Measurements from ENCODE around the gene HJV.

HJV gene

GRCh38 chr1:145977486-145978470 is 43.8 kb downstream of the HJV start:
- TF ChIP-seq FOXP2 (optimal IDR thresholded peaks at IDR 0.05; ENCODE audit: borderline replicate concordance, extremely low read depth, extremely low read length, insufficient read depth) (no peak), TAF1 (IDR thresholded peaks at IDR 0.05; ENCODE audit: borderline replicate concordance, insufficient read depth, low read length) (no peak), SIN3A (IDR thresholded peaks at IDR 0.05; ENCODE audit: borderline replicate concordance, insufficient read depth, low read length) (no peak), POLR2AphosphoS5 (IDR thresholded peaks at IDR 0.05; ENCODE audit: low read depth, low read length) (no peak), REST (IDR thresholded peaks at IDR 0.05; ENCODE audit: insufficient read depth in 1 of 2, low read depth in 2 of 2, low read length in 2 of 2) (no peak)

- TF ChIP-seq FOXP2 (optimal IDR thresholded peaks at IDR 0.05; ENCODE audit: borderline replicate concordance, extremely low read depth, extremely low read length, insufficient read depth) (no peak), SIN3A (IDR thresholded peaks at IDR 0.05; ENCODE audit: borderline replicate concordance, insufficient read depth, low read length) (no peak), REST (IDR thresholded peaks at IDR 0.05; ENCODE audit: insufficient read depth in 1 of 2, low read depth in 2 of 2, low read length in 2 of 2) (no peak), POLR2AphosphoS5 (IDR thresholded peaks at IDR 0.05; ENCODE audit: low read depth, low read length) (no peak), TAF1 (IDR thresholded peaks at IDR 0.05; ENCODE audit: borderline replicate concordance, insufficient read depth, low read length) (no peak)
Measured at GRCh38 chr1:145977016-145977415, 44.5 kb downstream of the HJV start.

GRCh38 chr1:145975216-145975615 is 46.3 kb downstream of the HJV start:
- TF ChIP-seq FOXP2 (optimal IDR thresholded peaks at IDR 0.05; ENCODE audit: borderline replicate concordance, extremely low read depth, extremely low read length, insufficient read depth) (no peak), POLR2AphosphoS5 (IDR thresholded peaks at IDR 0.05; ENCODE audit: low read depth, low read length) (no peak), SIN3A (IDR thresholded peaks at IDR 0.05; ENCODE audit: borderline replicate concordance, insufficient read depth, low read length) (no peak), REST (IDR thresholded peaks at IDR 0.05; ENCODE audit: insufficient read depth in 1 of 2, low read depth in 2 of 2, low read length in 2 of 2) (no peak), TAF1 (IDR thresholded peaks at IDR 0.05; ENCODE audit: borderline replicate concordance, insufficient read depth, low read length) (no peak)

- TF ChIP-seq SIN3A (IDR thresholded peaks at IDR 0.05; ENCODE audit: borderline replicate concordance, insufficient read depth, low read length) (no peak), FOXP2 (optimal IDR thresholded peaks at IDR 0.05; ENCODE audit: borderline replicate concordance, extremely low read depth, extremely low read length, insufficient read depth) (no peak), REST (IDR thresholded peaks at IDR 0.05; ENCODE audit: insufficient read depth in 1 of 2, low read depth in 2 of 2, low read length in 2 of 2) (no peak), POLR2AphosphoS5 (IDR thresholded peaks at IDR 0.05; ENCODE audit: low read depth, low read length) (no peak), TAF1 (IDR thresholded peaks at IDR 0.05; ENCODE audit: borderline replicate concordance, insufficient read depth, low read length) (no peak)
Measured at GRCh38 chr1:145974721-145975120, 46.8 kb downstream of the HJV start.

Measured in PFSK-1 (cell line).